GM19025 (cell line): ENCODE measurements around the gene SUFU.
"Not testable (repeated sequence)": the region's sequence is repeated elsewhere in the genome, so short reads cannot be mapped to it uniquely, and the experiment has no call there.

Source experiments
- ATAC-seq: cut with Tn5 transposase; IDR thresholded peaks from one replicate; pipeline ENCODE4 v1.9.1; 2021; ENCODE audit warnings: mild to moderate bottlenecking, low read depth, moderate library complexity; ENCODE audit not compliant: unreplicated experiment

The SUFU gene

GRCh38 chr10:102503264-102504178, at the start of gene SUFU:
TSS of gene SUFU (plus strand) at chr10:102503972. CDS start at chr10:102504153, 181 bp downstream.
- peak; percentile 74 for ATAC-seq

- not testable (repeated sequence) for ATAC-seq
Measured at GRCh38 chr10:102454662-102455487, 48.9 kb upstream of the SUFU start.

- ATAC-seq: no peak
Measured at GRCh38 chr10:102455893-102456471, 47.8 kb upstream of the SUFU start.

DNA sequence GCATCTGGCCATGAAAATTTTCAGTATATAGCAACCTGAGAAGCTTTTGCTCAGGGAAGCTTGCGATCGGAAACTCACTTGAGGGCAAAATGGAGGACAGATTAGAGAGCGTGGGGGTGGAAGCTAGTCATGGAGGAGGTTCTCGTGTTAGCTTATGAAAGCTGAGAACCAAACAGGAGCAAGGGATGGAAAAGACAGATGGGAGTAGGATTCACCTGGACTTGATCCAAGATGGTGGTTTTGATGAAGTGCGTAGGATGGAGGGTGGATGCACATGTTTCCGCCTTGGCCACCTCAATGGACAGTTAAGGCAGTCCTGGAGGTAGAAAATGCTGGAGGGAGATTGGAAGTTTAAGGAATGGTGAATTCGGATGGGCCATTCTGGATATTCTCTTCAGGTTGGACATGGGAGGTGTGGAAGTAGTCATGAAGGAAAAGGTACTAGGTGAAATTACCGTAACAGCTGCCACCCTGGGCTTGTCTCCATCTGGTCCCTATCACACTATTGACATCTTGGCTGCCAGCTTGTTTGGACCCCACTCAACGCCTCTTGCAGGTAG, 46.1 kb upstream of the SUFU start:
- no peak for ATAC-seq

DNA sequence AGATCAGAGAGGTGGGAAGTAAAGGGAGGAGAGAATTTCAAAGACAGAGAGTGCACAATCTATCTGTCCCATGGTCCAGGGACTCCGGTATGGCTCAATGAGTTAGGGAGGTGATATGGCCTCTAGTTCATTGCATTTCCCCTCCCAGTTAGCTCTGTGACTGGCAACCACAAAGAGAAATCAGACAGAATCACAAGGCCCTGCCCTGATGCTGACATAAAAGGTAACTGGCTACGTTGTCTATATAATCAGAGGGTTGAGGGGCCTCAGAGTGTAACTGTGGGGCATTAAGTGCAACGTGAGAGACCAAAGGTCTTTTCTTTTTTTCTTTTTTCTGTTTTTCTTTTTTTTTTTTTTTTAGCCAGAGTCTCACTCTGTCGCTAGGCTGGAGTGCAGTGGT, 45.1 kb upstream of the SUFU start:
- ATAC-seq: no peak

DNA sequence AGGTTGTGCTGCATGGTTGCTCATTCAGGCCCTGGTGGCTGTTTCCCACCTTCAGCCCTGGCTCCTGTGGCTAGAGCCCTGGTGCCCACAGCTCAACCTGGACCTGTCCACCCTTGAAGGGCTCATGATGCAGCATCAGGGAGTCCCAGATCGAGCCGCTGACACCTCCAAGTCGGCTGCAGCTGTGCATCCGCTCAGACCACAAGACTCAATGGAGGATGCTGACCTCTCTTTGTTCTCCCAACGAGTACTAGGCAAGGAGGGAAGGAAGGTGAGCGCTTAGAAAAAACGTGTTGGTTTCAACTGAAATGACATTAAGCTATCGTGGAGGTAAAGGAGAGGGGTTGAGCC, 43.0 kb upstream of the SUFU start:
- ATAC-seq: peak; percentile 37

GRCh38 chr10:102461187-102462054, 42.4 kb upstream of the SUFU start:
- ATAC-seq: peak; percentile 88

- ATAC-seq: no peak
Measured at GRCh38 chr10:102462512-102463054, 41.2 kb upstream of the SUFU start.

DNA sequence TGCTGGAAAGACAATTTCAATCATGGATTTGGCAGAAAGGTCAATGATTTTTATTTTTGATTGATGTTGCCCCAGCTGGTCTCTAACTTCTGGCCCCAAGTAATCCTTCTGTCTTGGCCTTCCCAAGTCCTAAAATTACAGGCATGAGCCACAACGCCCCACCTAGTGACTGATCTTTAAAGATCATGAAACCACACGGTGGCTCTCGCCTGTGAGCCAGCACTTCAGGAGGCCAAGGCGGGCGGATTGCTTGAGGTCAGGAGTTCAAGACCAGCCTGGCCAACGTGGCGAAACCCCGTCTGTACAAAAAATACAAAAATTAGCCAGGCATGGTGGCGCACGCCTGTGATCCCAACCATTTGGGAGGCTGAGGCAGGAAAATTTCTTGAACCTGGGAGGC, 39.8 kb upstream of the SUFU start:
- no peak for ATAC-seq

DNA sequence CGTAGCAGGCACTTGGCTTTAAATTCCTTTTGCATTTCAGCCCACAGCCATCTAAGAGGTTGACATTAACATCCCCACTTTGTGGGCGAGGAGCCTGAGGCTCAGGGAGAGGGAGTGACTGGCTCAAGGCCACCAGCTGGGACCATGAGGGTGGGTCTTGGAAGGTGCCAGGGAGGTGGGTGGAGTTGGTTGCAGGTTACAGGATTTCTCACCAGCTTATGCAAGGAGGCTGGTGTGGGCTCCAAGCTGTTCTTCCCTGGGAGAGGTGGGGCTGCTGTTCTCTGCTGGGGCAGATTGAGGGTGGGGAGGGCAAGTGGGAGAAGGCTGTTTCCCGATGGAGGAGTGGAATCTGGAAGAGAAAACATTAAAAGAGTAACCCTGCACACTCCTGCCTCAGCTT, 38.3 kb upstream of the SUFU start:
- ATAC-seq: no peak

DNA sequence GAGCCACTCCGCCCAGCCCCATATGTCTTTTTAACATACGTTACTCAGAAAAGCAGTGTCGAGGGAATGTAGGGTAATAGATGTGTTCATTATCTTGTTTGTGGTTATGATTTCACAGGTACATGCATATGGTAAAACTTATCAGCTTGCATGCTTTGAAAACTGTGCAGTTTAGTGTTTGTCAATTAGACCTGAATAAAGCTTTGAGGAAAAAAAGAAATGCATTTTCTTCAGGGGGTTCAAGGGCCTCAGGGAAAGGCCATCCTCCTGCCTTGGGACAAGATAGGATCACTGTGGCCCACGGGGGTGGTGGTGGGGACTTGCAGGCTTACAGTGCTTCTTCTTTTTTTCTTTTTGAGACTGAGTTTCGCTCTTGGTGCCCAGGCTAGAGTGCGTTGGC, 36.5 kb upstream of the SUFU start:
- ATAC-seq: no peak

DNA sequence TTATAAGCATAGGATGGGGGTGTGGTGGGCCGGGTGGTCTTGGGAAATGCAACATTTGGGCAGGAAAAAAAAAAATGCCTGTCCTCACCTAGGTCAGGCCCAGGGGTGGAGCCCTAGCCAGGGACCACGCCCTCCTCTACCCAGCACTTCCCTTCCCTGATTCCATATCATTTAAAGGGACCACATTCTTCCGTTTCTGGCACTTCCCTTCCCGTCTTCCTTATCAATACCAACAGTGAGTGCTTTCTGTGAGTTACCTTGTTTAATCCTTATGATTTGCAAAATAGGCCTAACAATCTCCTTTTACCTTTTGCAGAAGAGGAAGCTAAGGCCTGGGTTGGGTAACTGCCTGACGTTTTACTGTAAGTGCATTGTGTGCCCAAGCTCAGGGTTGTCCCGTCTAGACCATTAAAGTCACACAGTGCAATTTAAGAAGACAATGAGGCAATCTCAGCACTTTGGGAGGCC, 35.8 kb upstream of the SUFU start:
- ATAC-seq: no peak

- no peak for ATAC-seq
Measured at GRCh38 chr10:102468683-102469082, 35.1 kb upstream of the SUFU start.

GRCh38 chr10:102470579-102471546, 32.9 kb upstream of the SUFU start:
- ATAC-seq: no peak

- no peak for ATAC-seq
Measured at GRCh38 chr10:102473445-102474331, 30.1 kb upstream of the SUFU start.

GRCh38 chr10:102475451-102476040, 28.2 kb upstream of the SUFU start:
- no peak for ATAC-seq
